Left lung (tissue), 10 donors: ENCODE results near the gene DDX59. TPM values are rescaled to one million over a fixed set of nuclear protein-coding genes. Genes with fewer than 3 reads are reported as not detected.
A peak's percentile ranks its signal among the peaks of the same experiment; 100 is the strongest.

Experiments
- ATAC-seq: fragments of 200-7000 bp; cut with Tn5 transposase; one replicate; pipeline ENCODE4 v1.9.1; 2020; ENCODE audit warnings: moderate library complexity
- DNase-seq, 4 donors: peaks; one replicate each; pipeline ENCODE4 v3.0.0-alpha.2; 2013 to 2020
- H3K27ac ChIP-seq, 2 donors: fragments of 200-600 bp; sonication (generic) in 1 of 2; one replicate each; pipeline versions ENCODE4 v1.5.0 to v1.8.0; 2020 to 2021
- H3K27me3 ChIP-seq, 2 donors: fragments of 200-600 bp; sonication (generic) in 1 of 2; one replicate each; pipeline versions ENCODE4 v1.5.0 to v1.8.0; 2020 to 2021
- H3K36me3 ChIP-seq, 2 donors: fragments of 200-600 bp; sonication (generic) in 1 of 2; one replicate each; pipeline versions ENCODE4 v1.5.0 to v1.8.0; 2020 to 2021
- H3K4me1 ChIP-seq, 2 donors: fragments of 200-600 bp; one replicate each; pipeline ENCODE4 v1.8.0; 2021
- H3K4me3 ChIP-seq, 2 donors: fragments of 200-600 bp; sonication (generic) in 1 of 2; one replicate each; pipeline versions ENCODE4 v1.5.0 to v1.8.0; 2020 to 2021; ENCODE audit warnings: mild to moderate bottlenecking in 1 of 2
- H3K9me3 ChIP-seq, 2 donors: fragments of 200-600 bp; sonication (generic) in 1 of 2; one replicate each; pipeline versions ENCODE4 v1.5.0 to v1.8.0; 2020 to 2021
- CTCF ChIP-seq, 2 donors: fragments of 200-600 bp; sonication (generic) in 1 of 2; IDR thresholded peaks; one replicate each; pipeline versions ENCODE4 v1.5.0 to v1.8.0; 2021; ENCODE audit warnings: antibody characterized with exemption in 2 of 2
- intact Hi-C, 2 donors: fragments of 100-400 bp; cut with DNase I; formaldehyde crosslinking; loops; one replicate each; pipeline versions ENCODE4 v1.11.2 to v1.14.2; 2022
- polyA plus RNA-seq, 6 donors: library from polyadenylated mRNA; unstranded; fragments of 120-200 nt; gene quantifications; one replicate each; pipeline ENCODE4 v1.2.1, GENCODE V29; 2013; ENCODE audit not compliant: insufficient read length in 6 of 6
- total RNA-seq, 2 donors: library from RNA; stranded (reverse); fragmentation: NEBNext Ultra II Directional; extraction: Animal tissue kit (Norgen Biotek cat#: 25700); gene quantifications; one replicate each; pipeline ENCODE4 v1.2.1, GENCODE V29; 2021
- donor health status: DM: no; HTN: yes; CAD: no.
- donor health status: DM: no; HTN: no; CAD: no.

The DDX59 gene
- total and polyA plus RNA-seq, 8 donors = 15.4 to 36.4 (median 31.3) TPM

- TF ChIP-seq CTCF (IDR thresholded peaks at IDR 0.05) = no peak
- no peak overlapping the region for H3K4me3 ChIP-seq
Measured at GRCh38 chr1:200642481-200642880, 27.2 kb downstream of the DDX59 start.

GRCh38 chr1:200640963-200641401 is 28.7 kb downstream of the DDX59 start:
- Histone ChIP-seq H3K36me3 (peaks cover 2 to 29% of the 10 kb centered on the region in 2 donors), H3K9me3 (no peaks in the 10 kb centered on the region)

More at GRCh38 chr1:200642481-200642880, 27.2 kb downstream of the DDX59 start:
- Histone ChIP-seq H3K9me3 (no peaks in the 10 kb centered on the region), H3K27me3 (no peaks in the 10 kb centered on the region), H3K27ac (peak overlapping the region in 1 of 2 donors; percentile 79), H3K36me3 (peaks cover 2 to 43% of the 10 kb centered on the region in 2 donors), H3K4me1 (peaks cover 0 to 37% of the 10 kb centered on the region in 2 donors)
- ATAC-seq = peak; percentile 47
- no peak for DNase-seq
- intact Hi-C loops = no loop called here

DNA sequence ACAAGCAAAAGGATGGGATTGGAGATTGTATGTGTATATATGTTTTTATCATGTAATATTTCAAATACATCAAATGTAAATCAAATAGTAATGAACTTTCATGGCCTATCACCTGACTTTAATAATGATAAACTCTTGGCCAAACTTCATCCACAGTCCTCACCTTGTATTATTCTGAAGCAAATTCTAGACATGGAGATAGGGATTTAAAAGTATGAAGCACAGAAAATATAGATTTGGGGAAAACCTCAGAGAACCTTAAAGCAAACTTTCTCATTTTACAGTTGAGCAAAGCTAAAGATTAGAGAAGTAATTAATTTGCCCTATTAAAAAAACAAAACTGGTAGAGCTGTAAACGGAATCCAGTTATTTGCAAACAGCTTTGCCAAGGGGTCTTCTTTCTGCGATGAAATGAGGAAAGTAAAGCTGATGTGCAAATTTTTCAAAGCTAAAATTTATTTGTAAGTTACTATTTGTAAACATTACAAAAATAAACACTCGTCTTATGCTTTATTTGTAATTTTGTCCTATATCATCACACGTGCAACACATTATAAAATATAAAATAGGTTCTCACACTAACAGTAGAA is 29.2 kb downstream of the DDX59 start:
- peaks cover 2 to 27% of the 10 kb centered on the region in 2 donors for H3K36me3 ChIP-seq
- TF ChIP-seq CTCF (IDR thresholded peaks at IDR 0.05) = no peak
- no peak for ATAC-seq
- no peak for DNase-seq
- H3K4me1 ChIP-seq = peaks cover 0 to 37% of the 10 kb centered on the region in 2 donors
- intact Hi-C loops = no loop called here
- peak overlapping the region in 1 of 2 donors; percentile 79 for H3K27ac ChIP-seq
- H3K27me3 ChIP-seq = no peaks in the 10 kb centered on the region
- no peak overlapping the region for H3K4me3 ChIP-seq
- no peaks in the 10 kb centered on the region for H3K9me3 ChIP-seq

More at GRCh38 chr1:200640963-200641401, 28.7 kb downstream of the DDX59 start:
- no peak for TF ChIP-seq CTCF (IDR thresholded peaks at IDR 0.05)
- intact Hi-C loops = no loop called here
- ATAC-seq (no peak), DNase-seq (no peak)
- Histone ChIP-seq H3K27me3 (no peaks in the 10 kb centered on the region), H3K4me3 (no peak overlapping the region), H3K27ac (peak overlapping the region in 1 of 2 donors; percentile 79), H3K4me1 (peaks cover 0 to 37% of the 10 kb centered on the region in 2 donors)

DNA sequence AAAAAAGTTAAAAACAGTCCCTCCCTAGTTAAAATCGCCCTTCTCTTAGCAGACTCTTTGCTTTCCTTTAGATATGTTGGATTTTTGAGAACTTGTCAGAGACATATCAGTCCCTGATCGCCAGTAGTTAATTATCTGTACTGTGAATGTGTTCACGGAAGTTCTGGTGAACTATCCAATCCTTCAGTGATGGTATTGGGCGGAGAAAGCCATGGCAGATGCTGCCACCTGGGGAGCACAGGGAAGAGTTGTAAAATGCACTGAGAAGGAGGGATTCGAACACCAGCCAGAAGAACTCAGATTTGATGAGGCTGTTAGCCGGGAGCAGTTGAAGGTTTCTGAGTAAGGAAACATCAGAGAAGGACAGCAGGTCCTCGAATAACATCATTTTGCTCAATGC is 31.6 kb downstream of the DDX59 start:
- no peak for ATAC-seq
- DNase-seq = no peak
- Histone ChIP-seq H3K4me3 (no peak overlapping the region), H3K27ac (no peak overlapping the region), H3K4me1 (peaks cover 0 to 35% of the 10 kb centered on the region in 2 donors), H3K27me3 (no peaks in the 10 kb centered on the region), H3K9me3 (no peaks in the 10 kb centered on the region), H3K36me3 (peaks cover 0 to 5% of the 10 kb centered on the region in 2 donors)
- TF ChIP-seq CTCF (IDR thresholded peaks at IDR 0.05) = no peak
- intact Hi-C loops = no loop called here

DNA sequence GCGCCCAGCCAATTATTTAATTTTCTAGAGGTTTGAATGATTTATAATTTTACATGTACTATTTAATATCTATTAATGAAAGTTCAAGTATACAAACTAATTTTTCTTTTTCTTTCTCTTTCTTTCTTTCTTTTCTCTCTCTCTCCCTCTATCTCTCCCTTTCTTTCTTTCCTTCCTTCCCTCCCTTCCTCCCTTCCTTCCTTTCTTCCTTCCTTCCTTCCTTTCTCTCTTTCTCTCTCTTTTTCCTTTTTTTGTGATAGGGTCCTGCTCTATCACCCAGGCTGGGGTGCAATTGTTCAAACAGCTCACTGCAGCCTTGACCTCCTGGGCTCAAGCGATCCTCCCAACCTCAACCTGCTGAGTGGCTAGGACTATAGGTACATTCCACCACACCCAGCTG is 33.0 kb downstream of the DDX59 start:
- Histone ChIP-seq H3K9me3 (no peaks in the 10 kb centered on the region), H3K4me1 (peaks cover 0 to 23% of the 10 kb centered on the region in 2 donors), H3K27ac (no peak overlapping the region), H3K27me3 (no peaks in the 10 kb centered on the region), H3K4me3 (no peak overlapping the region), H3K36me3 (no peaks in the 10 kb centered on the region)
- ATAC-seq (no peak), DNase-seq (no peak)
- intact Hi-C loops = no loop called here
- TF ChIP-seq CTCF (IDR thresholded peaks at IDR 0.05) = no peak
